HT1080 (cell line): ENCODE data around the gene PTPRG. TPM values are rescaled to one million over a fixed set of nuclear protein-coding genes. Genes with fewer than 3 reads are reported as not detected.

ENCODE experiments used
- DNase-seq: peaks from one replicate; pipeline ENCODE4 v3.0.0-alpha.2; 2015; ENCODE audit warnings: low read depth
- total RNA-seq: library from RNA; depleted of rRNA; stranded (reverse); fragments of >200 nt; shearing (Covaris generic); gene quantifications from 2 replicates; pipeline ENCODE4 v1.2.3, GENCODE V29; 2014

Gene PTPRG
- total RNA-seq, 1 experiment from 2014 or later, result 41.1 TPM

- DNase-seq, result no peak
Measured at GRCh38 chr3:62095080-62095479, 533.7 kb downstream of the PTPRG start.

DNA sequence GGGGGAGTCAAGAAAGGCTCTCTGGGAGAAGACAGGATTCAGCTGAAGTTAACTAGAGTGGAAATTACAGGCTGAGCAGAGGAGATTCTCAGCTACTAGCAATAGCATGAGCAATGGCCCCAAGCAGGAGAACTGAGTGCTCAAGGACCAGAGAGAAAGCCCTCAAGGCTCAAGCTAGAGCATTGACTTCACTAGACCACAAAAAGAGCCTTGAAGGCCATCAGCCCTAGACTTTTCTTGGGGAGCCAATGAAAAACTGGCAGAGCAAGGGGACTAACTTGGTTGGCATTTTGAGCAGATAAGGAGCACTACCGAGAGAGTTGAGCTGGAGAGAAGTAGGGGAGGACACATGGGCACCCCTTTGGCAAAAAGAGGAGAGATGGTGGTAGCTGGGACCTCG lies 534.4 kb downstream of the PTPRG start:
- no peak for DNase-seq

DNA sequence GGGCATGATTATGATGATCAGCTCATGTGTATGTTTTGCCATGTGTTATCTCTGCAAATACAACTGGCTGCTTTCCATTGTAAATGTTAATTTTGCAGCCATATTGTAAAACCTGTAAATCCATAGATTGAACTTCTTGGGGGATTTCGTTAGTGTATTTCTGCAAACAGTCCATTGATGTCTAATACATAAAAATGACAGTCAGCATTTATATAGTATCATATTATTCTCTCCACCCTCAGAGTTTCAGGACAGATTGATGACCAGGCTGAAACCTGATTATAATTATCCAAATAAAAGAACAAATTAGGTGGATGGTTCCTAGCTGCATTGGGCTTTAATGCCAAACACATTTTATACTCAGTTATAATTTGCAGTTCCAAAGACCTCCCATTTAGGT lies 535.1 kb downstream of the PTPRG start:
- DNase-seq, result no peak

DNA sequence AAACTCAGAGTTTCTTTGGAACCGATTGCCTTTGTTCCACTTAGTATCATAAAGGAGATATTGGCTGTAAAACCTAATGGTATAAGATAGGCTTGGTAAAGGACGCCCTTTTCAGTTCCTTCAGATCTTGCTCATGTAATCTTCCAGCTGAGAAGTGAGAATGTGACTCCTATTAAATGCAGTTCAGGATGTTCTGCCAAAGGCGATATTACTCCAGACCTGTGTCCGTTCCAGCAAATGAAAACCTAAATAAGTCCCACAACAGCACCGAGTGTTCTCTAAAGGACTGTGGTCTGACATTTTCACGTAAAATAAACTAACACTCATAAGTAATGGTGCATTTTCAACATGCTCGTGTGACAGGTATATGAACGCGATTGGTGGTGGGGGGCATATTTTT lies 535.8 kb downstream of the PTPRG start:
- no peak for DNase-seq

DNA sequence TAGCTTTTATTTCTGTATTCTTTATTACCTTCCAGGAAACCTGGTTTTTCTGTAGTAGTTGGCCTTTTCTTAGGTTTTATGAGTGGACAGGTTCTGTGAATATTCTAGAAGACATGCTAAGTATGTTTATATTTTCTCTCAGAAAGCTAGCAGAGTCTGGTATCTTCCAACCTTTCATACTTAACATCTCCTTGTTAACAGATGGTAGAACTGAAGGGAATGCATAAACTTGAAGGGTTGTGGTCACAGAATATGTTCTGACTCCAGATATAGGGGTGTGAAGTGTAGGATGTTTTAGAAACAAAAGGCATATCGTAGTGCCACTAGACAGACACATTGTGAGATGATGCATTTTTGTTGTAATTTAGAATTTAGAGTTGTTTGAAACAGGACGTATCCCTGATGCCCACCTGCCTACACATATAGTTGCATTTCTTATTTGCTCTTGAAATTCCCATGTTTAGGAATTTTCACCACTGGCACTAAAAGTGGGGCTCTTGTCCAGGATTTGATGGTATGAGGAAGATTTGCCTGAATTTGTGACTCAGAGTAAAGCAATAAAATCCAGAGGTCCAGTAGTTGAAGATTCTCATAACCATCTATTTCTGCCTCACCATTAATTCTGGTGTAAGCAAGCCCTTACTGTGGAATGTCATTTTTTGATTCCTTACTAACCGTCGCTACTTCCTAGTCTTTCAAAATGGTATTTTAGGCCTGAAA lies 537.4 kb downstream of the PTPRG start:
- DNase-seq, result no peak

- no peak for DNase-seq
Measured at GRCh38 chr3:62100282-62100989, 539.1 kb downstream of the PTPRG start.

DNA sequence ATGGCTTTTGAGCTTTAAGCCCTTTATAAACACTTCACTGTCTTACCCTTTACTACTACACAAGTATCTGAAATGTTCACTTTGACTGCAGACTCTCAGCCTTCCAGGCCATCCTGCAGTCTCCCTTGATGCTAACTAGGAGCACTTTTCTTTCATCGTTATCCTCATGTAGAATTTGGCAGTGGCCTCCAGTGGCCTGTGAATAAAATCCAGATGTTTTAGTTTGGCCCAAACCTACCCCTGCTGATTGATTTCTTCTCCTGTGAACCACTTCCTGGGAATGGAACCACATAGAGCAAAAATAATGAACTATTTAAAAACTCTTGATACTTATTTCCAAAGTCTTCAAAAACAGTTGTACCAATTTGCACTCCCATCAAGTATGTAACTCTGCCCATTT lies 540.1 kb downstream of the PTPRG start:
- no peak for DNase-seq

- DNase-seq, result no peak
Measured at GRCh38 chr3:62103531-62103930, 542.2 kb downstream of the PTPRG start.

- peak; percentile 97 for DNase-seq
Measured at GRCh38 chr3:62109534-62109933, 548.2 kb downstream of the PTPRG start.

DNA sequence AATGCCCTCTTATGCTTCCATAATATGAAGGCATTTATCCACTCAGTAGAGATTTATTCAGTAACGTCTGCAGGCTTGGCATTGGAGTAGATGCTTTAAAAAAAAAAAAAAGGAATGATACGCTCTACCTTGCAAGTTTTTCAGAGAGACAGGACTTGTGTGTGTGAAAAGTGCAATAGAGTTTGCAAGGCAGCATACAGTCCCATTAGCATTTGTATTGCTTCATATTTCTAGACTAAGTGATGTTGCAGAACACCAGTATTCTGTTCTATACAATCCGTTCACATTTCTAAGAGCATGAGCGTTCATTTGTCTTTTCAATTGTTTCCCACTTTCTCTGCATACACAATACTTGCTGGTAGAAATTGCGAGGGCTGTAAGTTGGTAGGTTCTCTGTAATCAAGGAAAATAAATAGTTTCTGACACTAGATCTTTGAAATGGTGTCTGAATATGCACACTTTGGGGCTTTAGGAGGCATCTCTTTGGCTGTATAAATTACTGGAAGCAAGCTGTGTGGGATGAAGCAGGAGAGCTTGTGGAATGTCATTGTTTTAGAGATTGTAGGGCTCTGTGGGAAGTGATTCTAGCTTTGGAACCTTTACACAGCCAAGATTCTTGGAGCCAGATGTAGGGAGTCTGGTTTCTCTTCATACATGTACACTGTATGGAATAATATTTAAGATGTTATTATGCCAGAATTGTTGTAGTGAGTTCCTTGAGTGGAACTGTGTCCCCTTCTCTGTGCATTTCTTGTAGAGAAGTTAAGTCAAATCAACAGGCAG lies 549.3 kb downstream of the PTPRG start:
- DNase-seq, result no peak

DNA sequence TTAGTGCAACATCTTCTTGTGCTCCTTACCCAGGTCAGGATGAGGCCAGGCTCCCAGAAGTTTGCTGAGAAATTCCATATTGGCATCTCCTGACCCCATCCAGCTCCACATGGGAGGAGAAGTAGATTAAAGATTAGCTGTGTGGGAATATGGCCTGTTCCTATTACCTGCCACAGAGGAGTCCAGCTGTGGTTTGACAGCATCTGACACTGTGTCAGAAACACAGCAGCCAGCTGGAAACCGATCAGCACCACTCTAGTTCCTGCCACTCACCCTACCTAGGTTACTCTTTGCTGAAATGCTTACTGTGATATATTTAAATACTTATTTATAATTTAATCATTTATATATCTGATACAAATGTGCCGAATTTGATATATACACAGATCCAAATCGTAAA lies 551.7 kb downstream of the PTPRG start:
- DNase-seq, result no peak

DNA sequence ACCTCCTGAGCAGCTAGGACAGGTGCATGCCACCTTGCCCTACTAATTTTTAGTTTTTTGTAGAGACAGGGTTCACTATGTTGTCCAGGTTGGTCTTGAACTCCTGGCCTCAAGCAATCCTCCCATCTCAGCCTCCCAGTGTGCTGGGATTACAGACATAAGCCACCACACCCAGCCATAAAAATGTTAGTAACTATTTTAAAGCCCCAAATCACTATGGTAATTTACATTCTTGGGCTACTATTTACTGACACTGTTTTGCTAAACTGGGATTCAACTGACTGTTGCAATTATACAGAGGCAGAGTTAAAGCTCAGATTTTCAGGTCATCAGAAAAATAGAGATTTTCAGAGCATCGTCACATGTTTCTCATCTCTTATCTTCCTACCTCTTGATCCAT lies 553.4 kb downstream of the PTPRG start:
- DNase-seq, result no peak

GRCh38 chr3:62117903-62118548 lies 556.7 kb downstream of the PTPRG start:
- no peak for DNase-seq

GRCh38 chr3:62119139-62119538 lies 557.8 kb downstream of the PTPRG start:
- no peak for DNase-seq

GRCh38 chr3:62122819-62123218 lies 561.4 kb downstream of the PTPRG start:
- no peak for DNase-seq

DNA sequence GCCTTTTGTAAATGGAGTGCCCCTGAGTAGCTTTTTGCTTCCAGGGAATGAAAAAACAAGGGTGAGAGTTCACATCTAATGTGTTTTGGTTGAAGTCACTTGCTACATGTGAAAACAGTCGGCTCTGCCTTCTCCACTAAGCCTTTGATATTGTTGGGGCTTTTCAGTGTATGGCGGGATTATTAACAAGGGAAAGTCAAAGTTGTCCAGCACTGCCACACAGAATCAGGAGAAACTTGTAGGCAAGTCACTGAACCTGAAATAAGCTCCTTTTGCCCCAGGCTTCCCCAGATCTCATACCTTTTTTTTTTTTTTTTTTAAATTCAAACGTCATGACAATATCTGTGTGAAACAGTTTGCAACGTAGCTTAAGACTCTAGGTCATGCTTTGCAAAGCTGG lies 564.0 kb downstream of the PTPRG start:
- DNase-seq, result no peak

DNA sequence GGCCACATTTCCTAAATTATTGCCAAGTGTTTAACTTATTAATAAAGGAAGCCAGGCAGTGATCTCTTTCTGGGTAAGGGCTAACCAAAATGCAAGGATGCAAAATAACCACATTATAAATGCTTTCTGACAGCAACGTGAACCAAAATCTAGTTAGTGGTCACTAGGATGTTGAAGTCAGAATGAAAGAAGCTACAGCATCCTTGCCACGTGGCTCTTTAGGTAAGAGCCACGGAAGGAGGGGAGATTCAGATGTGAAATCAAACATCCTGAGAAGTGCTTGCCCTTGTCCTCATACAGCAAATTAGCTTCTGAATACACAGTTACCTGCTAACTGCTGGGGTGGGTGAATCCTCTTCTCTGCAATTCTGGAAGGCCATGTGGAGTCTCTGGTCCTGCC lies 565.7 kb downstream of the PTPRG start:
- DNase-seq, result no peak

GRCh38 chr3:62128051-62128450 lies 566.7 kb downstream of the PTPRG start:
- DNase-seq, result no peak

DNA sequence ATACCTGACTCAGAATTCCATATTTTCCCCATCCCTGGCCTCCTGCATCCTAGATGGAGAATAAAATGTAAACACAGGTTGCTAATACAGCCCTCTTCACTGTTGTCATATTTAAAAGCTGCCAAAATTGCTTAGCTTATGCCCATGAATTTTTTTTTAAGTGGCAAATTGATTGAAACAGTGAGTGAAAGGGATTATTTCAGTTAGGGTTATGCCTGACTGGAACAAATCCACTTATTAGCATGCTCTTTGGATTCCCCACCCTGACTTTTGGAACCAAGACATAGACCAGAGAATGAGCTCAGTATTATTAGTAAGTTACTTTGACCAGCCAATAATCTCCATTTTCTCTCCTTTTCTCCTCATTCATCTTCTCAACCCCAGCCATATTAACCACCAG lies 567.3 kb downstream of the PTPRG start:
- DNase-seq, result no peak

DNA sequence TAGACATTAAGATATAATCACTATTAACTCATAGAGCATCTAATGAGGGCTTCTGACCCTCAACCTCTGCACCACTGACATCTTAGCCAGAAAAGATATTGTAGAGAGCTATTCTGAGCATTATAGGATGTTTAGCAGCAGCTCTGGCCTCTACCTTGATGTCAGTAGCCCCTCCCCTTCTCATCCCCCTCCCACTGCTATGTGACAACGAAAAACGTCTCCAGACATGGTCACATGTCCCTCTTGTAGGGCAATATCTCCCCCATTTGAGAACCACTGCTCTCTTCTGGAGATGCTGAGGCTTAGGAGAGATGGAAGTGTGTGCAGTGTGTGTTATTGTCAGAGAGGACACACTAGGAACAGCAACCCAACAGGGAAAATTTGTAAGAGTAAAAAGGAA lies 569.7 kb downstream of the PTPRG start:
- no peak for DNase-seq

DNA sequence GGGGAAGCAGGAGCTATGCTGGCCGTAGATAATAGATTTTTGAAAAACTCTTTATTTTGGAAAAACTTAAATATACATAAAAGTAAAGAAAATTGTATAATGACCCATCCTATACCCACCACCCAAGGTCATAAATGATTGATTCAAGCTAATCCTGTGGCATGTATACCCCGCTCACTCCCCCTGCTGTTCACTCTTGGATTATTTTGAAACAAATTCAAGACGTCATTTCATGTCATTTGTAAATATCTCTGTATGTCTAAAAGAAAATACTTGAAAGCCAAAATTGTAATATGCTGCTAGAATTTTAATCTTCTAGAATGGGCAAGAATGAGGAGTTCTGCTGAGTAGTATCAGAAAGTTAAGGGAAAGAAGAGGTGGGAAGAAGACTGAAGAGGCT lies 570.2 kb downstream of the PTPRG start:
- DNase-seq, result no peak

DNA sequence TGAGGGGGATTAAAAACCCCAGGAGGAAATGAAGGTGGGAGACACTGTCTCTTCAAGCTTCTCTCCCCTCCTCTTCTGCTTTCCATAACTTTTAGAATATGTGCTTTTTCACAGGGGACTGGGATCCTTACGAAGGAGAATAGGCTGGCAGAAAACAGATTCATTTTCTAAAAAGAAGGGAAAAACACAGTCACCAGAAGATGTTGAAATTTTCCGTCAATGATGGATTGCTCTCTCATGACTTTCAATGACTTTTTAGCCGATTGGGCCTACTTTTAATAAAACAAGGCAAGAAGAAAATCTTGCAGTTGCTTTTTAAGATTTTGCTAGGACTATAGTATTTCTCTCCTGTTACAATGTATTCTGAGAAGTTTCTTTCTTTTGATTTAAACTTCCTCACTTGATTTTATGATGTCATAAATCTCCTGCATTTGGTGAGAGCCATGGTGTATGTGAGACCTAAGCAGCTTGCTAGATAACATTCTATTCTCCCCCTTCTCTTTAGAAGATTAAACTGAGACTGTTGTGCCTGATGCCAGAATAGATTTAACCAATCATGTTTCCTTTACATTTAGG lies 570.7 kb downstream of the PTPRG start:
- no peak for DNase-seq
